ENCODE measurements around the gene PROSER3.

DNA sequence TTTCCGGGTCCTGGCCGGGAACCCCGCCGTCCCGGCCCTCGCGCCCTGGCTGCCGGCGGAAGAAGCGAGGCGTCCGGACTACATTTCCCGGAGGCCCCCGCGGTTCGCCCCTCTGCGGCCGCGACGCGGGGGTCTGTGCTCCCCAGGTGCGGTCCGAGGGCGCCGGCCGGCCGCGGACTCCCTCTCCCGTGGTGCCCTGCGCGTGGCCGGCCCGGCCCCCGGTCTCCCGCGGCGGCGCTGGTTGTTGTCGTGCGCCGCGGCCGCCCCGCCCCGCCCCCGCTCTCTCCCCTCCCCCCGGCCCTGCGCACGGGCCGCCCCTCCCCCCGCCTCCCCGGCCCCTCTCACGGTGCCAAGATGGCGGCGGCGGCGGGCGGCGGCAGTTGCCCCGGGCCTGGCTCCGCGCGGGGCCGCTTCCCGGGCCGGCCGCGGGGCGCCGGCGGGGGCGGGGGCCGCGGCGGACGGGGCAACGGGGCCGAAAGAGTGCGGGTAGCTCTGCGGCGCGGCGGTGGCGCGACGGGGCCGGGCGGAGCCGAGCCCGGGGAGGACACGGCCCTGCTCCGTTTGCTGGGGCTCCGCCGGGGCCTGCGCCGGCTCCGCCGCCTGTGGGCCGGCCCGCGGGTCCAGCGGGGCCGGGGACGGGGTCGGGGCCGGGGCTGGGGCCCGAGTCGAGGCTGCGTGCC is 40.2 kb upstream of the PROSER3 start, which contains the start of gene KMT2B:
- TF ChIP-seq POLR2A (IDR thresholded peaks at IDR 0.05; ENCODE audit: extremely low read depth, insufficient read length), result peak; percentile 9
- TF ChIP-seq, protein P1, sequence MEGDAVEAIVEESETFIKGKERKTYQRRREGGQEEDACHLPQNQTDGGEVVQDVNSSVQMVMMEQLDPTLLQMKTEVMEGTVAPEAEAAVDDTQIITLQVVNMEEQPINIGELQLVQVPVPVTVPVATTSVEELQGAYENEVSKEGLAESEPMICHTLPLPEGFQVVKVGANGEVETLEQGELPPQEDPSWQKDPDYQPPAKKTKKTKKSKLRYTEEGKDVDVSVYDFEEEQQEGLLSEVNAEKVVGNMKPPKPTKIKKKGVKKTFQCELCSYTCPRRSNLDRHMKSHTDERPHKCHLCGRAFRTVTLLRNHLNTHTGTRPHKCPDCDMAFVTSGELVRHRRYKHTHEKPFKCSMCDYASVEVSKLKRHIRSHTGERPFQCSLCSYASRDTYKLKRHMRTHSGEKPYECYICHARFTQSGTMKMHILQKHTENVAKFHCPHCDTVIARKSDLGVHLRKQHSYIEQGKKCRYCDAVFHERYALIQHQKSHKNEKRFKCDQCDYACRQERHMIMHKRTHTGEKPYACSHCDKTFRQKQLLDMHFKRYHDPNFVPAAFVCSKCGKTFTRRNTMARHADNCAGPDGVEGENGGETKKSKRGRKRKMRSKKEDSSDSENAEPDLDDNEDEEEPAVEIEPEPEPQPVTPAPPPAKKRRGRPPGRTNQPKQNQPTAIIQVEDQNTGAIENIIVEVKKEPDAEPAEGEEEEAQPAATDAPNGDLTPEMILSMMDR (IDR thresholded peaks at IDR 0.05; ENCODE audit: low read depth, low read length), result no peak

All from NB4 (cell line).